GM21723 (cell line): ENCODE measurements around the gene PCDHB4.
"Not testable (repeated sequence)": the region's sequence is repeated elsewhere in the genome, so short reads cannot be mapped to it uniquely, and the experiment has no call there.

Experiments used
- ATAC-seq: cut with Tn5 transposase; IDR thresholded peaks from one replicate; pipeline ENCODE4 v1.9.1; 2021; ENCODE audit warnings: mild to moderate bottlenecking, moderate library complexity; ENCODE audit not compliant: unreplicated experiment

The PCDHB4 gene

GRCh38 chr5:141149812-141150211, 28.2 kb downstream of the PCDHB4 start, which contains the start of gene PCDHB6:
PCDHB6 (plus strand) TSS chr5:141150057; CDS start chr5:141150258, 201 bp downstream.
- ATAC-seq = no peak

GRCh38 chr5:141150224-141150992, 28.8 kb downstream of the PCDHB4 start:
- no peak for ATAC-seq

- no peak for ATAC-seq
Measured at GRCh38 chr5:141150993-141151325, 29.3 kb downstream of the PCDHB4 start.

GRCh38 chr5:141151632-141152031, 30.0 kb downstream of the PCDHB4 start:
- ATAC-seq = not testable (repeated sequence)

GRCh38 chr5:141152096-141152495, 30.5 kb downstream of the PCDHB4 start:
- not testable (repeated sequence) for ATAC-seq

GRCh38 chr5:141155540-141156374, 34.1 kb downstream of the PCDHB4 start:
- ATAC-seq = no peak

GRCh38 chr5:141157356-141157755, 35.7 kb downstream of the PCDHB4 start:
- ATAC-seq = not testable (repeated sequence)

- not testable (repeated sequence) for ATAC-seq
Measured at GRCh38 chr5:141157901-141158300, 36.3 kb downstream of the PCDHB4 start.

- no peak for ATAC-seq
Measured at GRCh38 chr5:141172381-141173204, 51.0 kb downstream of the PCDHB4 start, which contains the start of gene PCDHB7. PCDHB7 (plus strand) TSS chr5:141172644; CDS start chr5:141172836, 192 bp downstream.

- ATAC-seq = not testable (repeated sequence)
Measured at GRCh38 chr5:141174291-141175104, 52.9 kb downstream of the PCDHB4 start.
